ENCODE data around the gene RELL1.

The RELL1 gene, protein sequence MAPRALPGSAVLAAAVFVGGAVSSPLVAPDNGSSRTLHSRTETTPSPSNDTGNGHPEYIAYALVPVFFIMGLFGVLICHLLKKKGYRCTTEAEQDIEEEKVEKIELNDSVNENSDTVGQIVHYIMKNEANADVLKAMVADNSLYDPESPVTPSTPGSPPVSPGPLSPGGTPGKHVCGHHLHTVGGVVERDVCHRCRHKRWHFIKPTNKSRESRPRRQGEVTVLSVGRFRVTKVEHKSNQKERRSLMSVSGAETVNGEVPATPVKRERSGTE

DNA sequence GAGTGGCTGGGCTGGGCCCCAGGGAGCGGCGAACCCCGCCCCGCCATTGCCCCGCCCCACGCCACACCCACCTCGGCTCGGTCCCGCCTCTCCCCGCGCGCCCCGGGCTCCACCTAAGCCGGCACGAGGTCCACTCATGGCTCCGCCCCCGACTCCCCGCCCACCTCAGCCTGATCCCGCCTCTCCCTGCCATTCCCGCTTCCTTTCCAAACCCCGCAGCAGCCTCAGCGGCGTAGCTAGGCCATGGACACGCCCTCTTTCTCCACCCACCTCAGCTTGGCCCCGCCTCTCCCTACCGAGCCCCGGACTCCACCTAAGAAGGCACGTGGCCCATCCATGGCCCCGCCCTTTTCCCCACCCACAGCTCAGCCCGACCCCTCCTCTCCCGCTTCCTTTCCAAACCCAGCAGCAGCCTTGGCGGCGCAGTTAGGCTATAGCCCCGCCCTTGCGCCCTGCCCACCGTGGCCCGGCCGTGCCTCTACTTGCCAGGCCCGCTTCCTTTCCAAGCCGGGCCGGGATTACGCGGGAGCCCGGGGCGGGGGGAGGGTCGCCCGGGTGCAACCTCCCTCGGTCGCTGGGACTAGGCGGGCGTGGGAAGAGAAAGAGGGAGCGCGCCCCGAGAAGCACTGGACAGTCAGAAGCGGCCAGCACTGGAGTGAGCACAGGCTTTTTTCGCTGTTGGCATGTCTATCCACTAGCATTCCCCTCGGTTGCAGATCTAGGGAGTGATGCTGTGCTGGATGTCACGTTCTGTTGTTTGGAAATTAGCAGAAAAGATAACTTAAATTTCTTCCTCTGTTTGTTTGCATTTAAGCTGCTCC, at the start of gene RELL1:
TSS of gene RELL1 (minus strand) at position 4 of the 821 bp plus-strand sequence. CDS start 89 bp downstream, outside the sequence.
- peak within 1 kb of the TSS; percentile 86 for H3K4me3 ChIP-seq (ENCODE audit: low read depth, low read length)
- in situ Hi-C loops (cut with HindIII; ENCODE audit: low sequenced_read_pairs): no loop called here
- DNase-seq (ENCODE audit: low read depth): peak; percentile 99
- TF ChIP-seq, protein P1, sequence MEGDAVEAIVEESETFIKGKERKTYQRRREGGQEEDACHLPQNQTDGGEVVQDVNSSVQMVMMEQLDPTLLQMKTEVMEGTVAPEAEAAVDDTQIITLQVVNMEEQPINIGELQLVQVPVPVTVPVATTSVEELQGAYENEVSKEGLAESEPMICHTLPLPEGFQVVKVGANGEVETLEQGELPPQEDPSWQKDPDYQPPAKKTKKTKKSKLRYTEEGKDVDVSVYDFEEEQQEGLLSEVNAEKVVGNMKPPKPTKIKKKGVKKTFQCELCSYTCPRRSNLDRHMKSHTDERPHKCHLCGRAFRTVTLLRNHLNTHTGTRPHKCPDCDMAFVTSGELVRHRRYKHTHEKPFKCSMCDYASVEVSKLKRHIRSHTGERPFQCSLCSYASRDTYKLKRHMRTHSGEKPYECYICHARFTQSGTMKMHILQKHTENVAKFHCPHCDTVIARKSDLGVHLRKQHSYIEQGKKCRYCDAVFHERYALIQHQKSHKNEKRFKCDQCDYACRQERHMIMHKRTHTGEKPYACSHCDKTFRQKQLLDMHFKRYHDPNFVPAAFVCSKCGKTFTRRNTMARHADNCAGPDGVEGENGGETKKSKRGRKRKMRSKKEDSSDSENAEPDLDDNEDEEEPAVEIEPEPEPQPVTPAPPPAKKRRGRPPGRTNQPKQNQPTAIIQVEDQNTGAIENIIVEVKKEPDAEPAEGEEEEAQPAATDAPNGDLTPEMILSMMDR (IDR thresholded peaks at IDR 0.05; ENCODE audit: low read depth, low read length, missing control alignments): no peak

DNA sequence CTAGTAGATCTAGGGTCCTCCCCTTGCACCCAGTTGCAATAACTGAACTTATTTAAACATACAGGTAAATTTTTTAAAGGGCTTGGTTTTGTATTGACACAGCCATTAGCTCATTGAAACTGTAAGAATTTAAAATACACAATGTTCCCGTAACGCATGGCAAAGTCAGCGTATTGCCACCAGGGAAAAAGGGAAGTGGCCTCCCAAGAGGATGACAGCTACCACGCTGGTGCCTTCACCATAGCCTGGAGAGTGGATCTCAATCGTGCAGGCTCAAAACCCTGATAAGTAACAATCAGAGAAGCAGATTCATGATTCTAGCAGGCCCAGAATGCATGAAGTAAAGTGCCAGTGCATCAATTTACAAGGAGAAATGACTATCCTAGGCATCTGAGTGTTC, 49.4 kb upstream of the RELL1 start:
- TF ChIP-seq, protein P1 (IDR thresholded peaks at IDR 0.05; ENCODE audit: low read depth, low read length, missing control alignments): no peak
- no peak overlapping the region for H3K4me3 ChIP-seq (ENCODE audit: low read depth, low read length)
- no peak for DNase-seq (ENCODE audit: low read depth)
- in situ Hi-C loops (cut with HindIII; ENCODE audit: low sequenced_read_pairs): no loop called here

DNA sequence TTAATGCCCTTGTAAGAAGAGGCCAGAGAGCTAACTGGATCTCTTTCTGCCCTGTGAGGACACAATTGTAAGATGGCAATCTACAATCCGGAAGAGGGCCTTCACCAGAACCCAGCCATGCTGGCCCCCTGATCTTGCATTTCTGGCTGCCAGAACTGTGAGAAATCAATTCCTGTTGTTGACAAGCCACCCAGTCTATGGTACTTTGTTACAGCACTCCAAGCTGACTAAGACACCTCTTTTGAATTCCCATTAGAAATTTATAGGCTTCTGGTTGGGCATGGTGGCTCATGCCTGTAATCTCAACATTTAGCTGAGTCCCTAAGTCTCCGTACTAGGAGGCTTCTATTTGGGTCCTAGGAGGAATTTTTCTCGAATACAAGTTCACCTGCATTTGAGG, 48.8 kb upstream of the RELL1 start:
- H3K4me3 ChIP-seq (ENCODE audit: low read depth, low read length): no peak overlapping the region
- TF ChIP-seq, protein P1 (IDR thresholded peaks at IDR 0.05; ENCODE audit: low read depth, low read length, missing control alignments): no peak
- in situ Hi-C loops (cut with HindIII; ENCODE audit: low sequenced_read_pairs): no loop called here
- no peak for DNase-seq (ENCODE audit: low read depth)

DNA sequence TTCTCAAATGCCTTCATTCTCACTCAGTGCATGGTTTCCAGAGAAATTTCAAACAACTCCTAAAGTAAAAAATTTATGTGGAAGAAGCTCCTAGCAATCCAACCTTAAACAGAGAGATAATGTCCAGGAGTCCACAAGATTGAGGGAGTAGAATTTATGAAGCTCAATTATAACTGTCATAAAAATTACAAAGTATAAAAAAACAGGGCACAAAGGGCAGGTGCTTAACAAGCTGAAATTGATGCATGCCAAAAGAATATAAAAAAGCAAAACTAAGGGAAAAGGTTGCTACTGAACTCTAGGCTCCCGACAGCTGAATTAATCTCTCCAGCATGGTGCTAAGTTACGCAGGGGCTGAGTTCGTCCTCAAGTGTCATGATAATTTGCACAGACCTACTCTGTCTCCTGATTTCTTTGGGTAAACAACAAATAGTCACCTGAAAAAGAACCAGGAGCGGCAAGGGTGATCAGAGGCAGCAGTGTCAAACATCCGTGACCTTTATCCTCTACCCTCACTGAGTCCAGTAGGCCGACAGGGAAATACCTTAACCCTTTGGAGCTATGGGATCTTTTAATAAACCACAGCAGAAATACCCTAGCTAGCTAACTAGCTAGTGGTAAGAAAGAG, 47.2 kb upstream of the RELL1 start:
- H3K4me3 ChIP-seq (ENCODE audit: low read depth, low read length): no peak overlapping the region
- TF ChIP-seq, protein P1 (IDR thresholded peaks at IDR 0.05; ENCODE audit: low read depth, low read length, missing control alignments): no peak
- in situ Hi-C loops (cut with HindIII; ENCODE audit: low sequenced_read_pairs): no loop called here
- DNase-seq (ENCODE audit: low read depth): no peak

DNA sequence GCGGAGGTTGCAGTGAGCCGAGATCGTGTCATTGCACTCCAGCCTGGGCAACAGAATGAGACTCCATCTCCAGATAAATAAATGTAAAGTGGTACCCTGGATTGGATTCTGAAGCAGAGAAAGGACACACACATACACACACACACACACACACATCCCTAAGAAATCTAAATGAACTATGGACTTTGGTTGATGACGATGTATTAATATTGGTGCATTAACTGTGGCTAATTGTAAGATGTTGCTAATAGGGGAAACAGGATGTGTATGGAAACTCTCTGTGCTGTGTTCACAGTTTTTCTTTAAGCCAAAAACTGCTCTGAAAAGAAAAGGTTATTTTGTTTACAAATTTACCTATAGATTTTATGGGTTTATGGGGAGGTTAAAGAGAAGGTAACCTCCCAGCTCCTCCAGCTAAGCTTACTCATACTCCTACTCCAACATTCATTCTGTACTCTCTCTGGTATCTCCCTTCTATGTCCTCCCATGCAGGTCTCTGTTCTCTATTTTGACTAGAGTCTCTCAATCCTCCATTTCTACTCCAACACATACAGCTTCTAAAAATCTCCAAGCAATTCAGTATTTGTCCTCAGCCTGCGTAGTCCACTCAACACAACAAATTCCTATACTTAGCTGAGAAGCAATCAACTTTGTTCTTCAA, 46.5 kb upstream of the RELL1 start:
- TF ChIP-seq, protein P1 (IDR thresholded peaks at IDR 0.05; ENCODE audit: low read depth, low read length, missing control alignments): no peak
- no peak overlapping the region for H3K4me3 ChIP-seq (ENCODE audit: low read depth, low read length)
- DNase-seq (ENCODE audit: low read depth): no peak
- in situ Hi-C loops (cut with HindIII; ENCODE audit: low sequenced_read_pairs): no loop called here

DNA sequence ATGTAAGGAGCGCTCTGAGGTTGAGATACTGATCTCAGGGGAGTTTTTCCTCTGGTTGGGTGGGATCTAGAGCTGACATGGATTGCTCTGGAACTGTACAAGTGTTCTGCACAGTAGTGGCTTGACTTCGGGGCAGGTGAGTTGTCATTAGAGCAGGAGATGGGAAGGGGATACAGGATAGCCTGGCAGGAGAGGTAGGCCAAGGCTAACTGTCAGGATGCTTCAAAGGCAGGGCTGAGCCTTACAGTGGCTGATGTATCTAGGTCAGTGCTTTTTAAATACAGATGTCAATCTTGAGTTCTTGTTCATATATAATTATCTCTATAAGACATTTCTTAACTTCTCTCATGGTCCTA, 43.5 kb upstream of the RELL1 start:
- TF ChIP-seq, protein P1 (IDR thresholded peaks at IDR 0.05; ENCODE audit: low read depth, low read length, missing control alignments): no peak
- in situ Hi-C loops (cut with HindIII; ENCODE audit: low sequenced_read_pairs): no loop called here
- H3K4me3 ChIP-seq (ENCODE audit: low read depth, low read length): no peak overlapping the region
- no peak for DNase-seq (ENCODE audit: low read depth)
